NCI-H2171 treated with DMSO at 0.1 percent for 48 hours (cell line): ENCODE measurements around the gene ST8SIA6.

Experiments used
- DNase-seq: peaks from one replicate; lab custom pipeline; 2025; lab: John Stamatoyannopoulos, UW

The ST8SIA6 gene

GRCh38 chr10:17385066-17385465 lies 69.3 kb downstream of the ST8SIA6 start:
- DNase-seq, result no peak

DNA sequence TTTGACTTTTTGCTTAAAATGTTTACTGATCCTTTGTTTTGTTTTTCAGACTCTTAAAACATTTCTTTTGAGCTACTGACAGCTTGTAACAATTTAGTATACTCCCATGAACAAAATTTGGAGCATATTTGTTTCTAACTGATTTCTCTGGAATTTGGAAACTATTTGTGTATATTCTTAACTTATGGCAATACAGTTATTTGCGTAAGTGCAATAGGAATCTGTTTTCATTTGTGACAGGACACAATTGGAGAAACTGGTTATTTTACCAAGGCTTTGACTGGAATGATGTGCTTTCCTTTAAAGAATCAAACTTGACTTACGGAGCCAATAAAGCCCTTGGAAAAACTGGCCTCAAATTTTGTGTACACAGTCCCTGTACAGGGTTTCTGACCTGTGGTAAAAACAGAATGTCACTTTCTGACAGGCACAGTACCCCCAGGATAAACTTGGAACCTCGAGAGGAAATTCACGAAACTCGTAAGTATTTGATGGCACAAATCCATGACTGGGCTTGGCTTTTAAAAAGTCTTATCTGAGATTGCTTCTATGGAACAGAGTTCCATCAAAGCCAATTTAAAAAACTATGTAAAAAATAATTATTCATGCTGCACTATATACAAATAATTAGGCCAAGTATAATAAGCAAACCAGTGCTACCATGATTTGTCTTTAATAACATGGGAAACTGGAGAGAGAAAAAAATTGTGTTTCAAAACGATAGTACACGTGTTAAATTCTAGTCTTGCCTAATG lies 70.4 kb downstream of the ST8SIA6 start:
- no peak for DNase-seq

- no peak for DNase-seq
Observed at GRCh38 chr10:17381502-17382142, 72.8 kb downstream of the ST8SIA6 start.

GRCh38 chr10:17380888-17381287 lies 73.5 kb downstream of the ST8SIA6 start:
- no peak for DNase-seq

GRCh38 chr10:17380016-17380415 lies 74.4 kb downstream of the ST8SIA6 start:
- no peak for DNase-seq

DNA sequence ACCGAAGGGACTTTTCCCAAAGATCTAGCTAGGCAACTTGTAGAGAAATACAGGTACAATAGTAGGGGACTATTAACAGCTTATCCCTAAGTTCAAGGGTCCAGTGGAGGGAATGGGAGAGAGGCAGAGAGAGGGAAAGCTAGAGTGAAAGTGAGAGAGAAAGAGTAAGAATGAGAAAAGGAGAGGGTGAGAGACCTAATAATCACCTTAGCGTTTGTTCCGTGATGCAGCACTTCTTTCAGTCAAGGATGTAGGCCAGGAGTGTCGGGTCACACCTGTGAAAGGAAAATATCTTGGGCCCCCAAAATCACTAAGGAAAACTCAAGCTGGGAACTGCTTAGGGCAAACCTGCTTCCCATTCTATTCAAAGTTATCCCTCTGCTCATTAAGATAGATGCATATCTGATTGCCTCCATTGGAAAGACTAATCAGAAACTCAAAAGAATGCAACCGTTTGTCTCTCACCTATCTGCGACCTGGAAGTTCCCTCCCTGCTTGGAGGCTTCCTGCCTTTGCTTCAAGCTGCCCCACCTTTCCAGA lies 75.2 kb downstream of the ST8SIA6 start:
- DNase-seq, result no peak

- no peak for DNase-seq
Observed at GRCh38 chr10:17375936-17376584, 78.3 kb downstream of the ST8SIA6 start.

- no peak for DNase-seq
Observed at GRCh38 chr10:17368708-17369272, 85.6 kb downstream of the ST8SIA6 start.

- no peak for DNase-seq
Observed at GRCh38 chr10:17366705-17367104, 87.7 kb downstream of the ST8SIA6 start.

GRCh38 chr10:17365402-17365801 lies 89.0 kb downstream of the ST8SIA6 start:
- DNase-seq, result no peak

- DNase-seq, result no peak
Observed at GRCh38 chr10:17358461-17358860, 95.9 kb downstream of the ST8SIA6 start.

DNA sequence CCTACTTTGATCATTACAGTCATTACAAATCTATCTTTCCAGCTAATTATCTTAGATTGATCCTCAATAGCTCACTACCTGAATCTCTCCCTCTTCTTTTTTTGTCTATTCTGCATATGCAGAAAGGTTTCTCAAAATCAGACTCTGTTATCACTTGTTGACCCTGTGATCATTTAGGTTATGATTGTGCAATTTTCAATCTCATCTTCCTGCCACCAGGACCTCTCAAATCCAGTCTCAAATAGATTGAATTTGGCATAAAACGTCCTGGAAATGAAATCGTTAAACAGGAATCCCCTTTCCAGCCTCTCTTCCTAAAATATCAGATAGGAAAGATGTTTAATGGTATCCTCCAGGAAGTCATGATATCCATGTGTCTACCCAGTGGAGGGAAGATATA lies 96.6 kb downstream of the ST8SIA6 start:
- DNase-seq, result no peak

DNA sequence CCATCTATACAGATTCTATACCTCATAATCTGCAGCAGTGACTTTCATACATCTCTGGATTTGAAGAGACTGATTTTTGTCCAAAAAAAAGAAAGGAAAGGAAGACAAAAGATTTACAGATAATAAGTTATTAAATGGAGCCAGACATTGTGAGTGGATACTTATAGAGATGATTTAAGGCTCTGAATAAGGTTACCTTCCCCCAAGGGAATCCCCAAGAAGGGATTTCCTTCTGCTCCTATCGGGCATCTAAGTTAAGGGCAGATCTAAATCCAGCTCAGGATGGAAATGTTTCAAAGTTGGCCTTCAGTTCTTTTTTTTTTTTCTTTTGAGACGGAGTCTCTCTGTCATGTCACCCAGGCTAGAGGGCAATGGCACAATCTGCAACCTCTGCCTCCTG lies 97.6 kb downstream of the ST8SIA6 start:
- DNase-seq, result no peak

GRCh38 chr10:17354781-17355180 lies 99.6 kb downstream of the ST8SIA6 start:
- no peak for DNase-seq

- DNase-seq, result no peak
Observed at GRCh38 chr10:17353568-17354300, 100.7 kb downstream of the ST8SIA6 start.

DNA sequence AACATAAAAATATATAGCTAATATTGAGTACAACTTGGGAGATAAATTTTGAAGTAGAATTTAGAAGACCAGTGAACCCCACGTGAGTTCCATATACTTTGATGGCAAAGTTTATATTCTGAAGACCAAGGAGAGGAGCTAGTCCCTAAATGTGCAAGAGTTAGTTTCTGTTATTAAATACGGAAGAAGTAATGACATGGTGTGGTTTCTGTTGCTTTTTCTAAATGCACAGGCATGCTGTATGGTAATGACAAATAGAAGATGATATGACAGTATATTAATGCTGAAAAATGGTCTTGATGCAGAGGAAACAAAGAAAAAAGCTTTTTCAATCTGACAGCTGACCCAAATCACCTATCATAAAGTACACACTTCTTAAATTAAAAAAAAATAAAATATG lies 101.8 kb downstream of the ST8SIA6 start:
- DNase-seq, result no peak

DNA sequence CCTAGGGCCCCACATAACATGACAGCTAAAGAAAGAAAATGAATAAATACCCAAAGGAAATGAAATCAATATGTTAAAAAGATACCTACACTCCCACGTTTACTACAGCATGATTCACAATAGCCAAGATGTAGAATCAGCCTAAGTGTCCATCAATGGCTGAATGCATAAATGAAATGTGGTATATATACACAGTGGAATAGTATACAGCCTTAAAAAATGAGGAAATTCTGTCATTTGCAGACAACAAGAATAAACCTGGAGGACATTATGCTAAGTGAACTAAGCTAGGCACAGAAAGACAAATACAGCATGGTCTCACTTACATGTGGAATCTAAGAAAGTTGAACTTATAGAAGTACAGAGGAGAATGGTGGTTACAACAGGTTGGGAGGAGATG lies 102.9 kb downstream of the ST8SIA6 start:
- no peak for DNase-seq

DNA sequence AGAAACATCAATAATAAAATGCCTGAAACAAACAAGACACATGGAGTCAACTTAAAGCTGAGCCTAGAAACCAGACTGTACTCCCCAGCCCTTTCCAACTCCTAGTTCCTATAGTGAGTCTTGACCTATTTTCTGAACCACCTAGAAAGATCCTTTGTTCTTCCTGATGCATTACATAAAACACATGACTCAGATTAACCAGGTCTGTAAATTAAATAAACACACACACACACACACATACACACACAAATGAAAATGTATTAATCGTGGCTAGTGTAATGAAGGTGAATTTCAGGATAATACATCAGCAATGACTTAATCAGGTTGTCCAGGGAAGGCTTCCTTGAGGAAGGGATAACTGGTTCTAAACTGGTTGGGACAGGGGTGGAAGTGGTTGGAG lies 104.7 kb downstream of the ST8SIA6 start:
- DNase-seq, result no peak

DNA sequence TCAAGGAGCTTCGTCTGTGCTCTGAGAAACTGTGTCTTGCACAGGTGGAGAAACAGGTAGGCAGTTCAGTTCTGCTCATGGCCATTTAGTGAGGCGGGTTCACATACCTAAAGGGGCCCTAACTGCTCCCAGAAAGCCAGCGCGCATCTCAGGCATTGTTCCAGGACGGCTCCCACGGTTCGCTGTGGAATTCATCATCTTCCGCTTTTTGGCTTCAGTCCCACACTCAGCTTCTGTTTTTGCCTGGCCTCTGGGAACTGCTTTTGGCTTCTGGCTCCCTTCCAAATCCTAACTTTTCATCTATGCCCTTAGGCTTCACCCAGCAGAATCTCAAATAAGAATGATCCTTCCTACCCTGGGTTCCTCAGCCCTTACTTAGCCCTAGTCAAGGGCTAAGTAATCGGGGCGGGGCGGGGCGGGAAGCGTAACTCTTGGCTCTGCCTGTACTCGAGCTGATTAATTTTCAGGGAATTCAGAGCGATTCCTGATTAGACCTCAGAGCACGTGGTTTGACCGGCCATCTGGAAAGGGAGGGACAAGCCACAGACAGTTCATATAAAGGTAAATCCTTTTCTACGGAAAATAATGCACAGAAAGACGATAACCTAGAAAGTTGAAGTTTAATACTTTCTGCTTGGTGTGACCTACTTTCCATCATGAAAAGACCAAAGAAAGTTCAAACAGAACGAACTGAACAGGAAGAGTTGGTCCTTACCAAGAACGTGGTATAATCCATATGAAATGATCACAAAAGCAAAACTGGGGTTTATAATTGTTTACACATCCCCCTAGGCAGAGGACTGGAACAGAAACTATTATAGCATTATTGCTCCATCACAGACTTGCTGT lies 105.7 kb downstream of the ST8SIA6 start:
- DNase-seq, result no peak

GRCh38 chr10:17348011-17348500 lies 106.3 kb downstream of the ST8SIA6 start:
- no peak for DNase-seq

DNA sequence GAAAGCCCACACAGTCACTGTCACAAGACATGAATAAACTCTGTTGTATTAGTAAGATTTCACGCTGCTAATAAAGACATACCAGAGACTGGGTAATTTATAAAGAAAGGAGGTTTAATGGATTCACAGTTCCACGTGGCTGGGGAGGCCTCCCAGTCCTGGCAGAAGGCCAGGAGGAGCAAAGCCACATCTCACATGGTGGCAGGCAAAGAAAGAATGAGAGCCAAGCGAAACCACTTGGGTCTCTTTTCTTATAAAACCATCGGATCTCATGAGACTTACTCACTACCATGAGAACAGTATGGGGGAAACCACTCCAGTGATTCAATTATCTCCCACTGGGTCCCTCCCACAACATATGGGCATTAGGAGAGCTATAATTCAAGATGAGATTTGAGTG lies 110.2 kb downstream of the ST8SIA6 start:
- no peak for DNase-seq
